ENCODE data around the gene BTLA. TPM values are rescaled to one million over a fixed set of nuclear protein-coding genes. Genes with fewer than 3 reads are reported as not detected.
A peak's percentile ranks its signal among the peaks of the same experiment; 100 is the strongest.
"Not testable (repeated sequence)": the region's sequence is repeated elsewhere in the genome, so short reads cannot be mapped to it uniquely, and the experiment has no call there.

Gene BTLA, protein sequence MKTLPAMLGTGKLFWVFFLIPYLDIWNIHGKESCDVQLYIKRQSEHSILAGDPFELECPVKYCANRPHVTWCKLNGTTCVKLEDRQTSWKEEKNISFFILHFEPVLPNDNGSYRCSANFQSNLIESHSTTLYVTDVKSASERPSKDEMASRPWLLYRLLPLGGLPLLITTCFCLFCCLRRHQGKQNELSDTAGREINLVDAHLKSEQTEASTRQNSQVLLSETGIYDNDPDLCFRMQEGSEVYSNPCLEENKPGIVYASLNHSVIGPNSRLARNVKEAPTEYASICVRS
- polyA plus RNA-seq (ENCODE audit: insufficient read length in 10 of 10) = under 1 TPM in 7 of 10 donors, not detected in 3; 0.07 to 0.76 (median 0.36) TPM
- long read RNA-seq, donor 1 = 0 reads
- long read RNA-seq, donor 2 = 0 reads
- long read RNA-seq, donor 3 = 0 reads
- long read RNA-seq, donor 4 = 0 reads
- long read RNA-seq, donor 5 = 0 reads
- long read RNA-seq, donor 6 = 0 reads
- long read RNA-seq, donor 7 = 0 reads
- long read RNA-seq, donor 8 = 0 reads
- long read RNA-seq, donor 9 = 0 reads

DNA sequence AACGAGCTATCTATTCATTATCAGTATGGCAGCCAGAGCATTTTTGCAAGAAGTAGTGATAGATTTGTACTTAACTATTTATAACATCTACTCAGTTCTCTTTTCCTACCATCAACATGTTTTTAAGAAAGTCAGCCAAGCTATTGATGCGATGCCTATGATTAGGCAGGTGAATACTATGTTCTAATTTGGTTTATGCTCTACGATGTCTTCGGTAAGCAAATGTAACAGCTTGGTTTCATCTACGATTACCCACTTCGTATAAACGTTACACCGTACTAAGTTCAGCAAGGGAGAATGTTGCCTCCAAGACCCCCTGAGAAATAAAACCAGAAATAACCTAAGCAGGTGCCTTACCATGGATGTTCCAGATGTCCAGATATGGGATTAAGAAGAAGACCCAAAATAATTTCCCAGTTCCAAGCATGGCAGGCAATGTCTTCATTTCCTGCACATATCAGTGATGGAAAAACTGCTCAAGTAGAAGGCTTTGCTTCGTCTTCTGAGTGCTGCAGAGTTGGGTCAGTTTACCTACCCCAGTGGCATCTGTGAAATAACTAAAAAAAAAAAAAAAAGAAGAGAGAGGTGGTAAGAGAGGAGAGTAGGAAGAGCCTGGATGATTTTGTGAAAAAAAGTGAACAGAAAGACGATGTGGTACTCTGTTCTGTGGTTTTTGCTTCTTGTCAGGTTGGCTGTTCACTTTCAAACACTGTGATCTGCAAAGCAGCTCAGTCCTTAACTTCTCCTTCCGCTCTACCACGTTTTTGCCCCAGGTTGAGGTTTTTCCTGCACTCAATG, at the start of gene BTLA:
Gene BTLA, minus strand, starts transcription at position 559 of the 798 bp plus-strand sequence. Its CDS starts 114 bp downstream, at position 445.
- DNase-seq = no peak

DNA sequence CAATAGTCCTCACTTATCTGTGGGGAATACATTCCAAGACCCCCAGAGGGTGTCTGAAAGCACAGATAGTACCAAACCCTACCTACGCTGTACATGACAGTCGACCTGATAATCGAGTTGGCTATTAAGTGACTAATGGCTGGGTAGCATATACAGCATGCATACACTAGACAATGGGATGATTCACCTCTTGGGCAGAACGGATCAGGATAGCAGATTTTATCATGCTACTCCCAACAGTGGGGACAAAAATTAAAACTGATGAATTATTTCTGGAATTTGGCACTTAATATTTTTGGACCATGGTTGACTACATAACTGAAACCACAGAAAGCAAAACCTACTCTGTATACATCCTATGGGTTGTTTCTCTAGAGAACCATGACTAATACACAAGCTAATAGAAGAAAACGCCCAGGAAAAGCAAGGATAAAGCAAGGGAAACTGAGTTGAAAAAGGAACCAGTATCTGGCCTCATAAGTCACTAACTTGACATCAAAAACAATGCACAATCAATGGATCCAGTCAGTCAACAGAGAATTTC, 47.0 kb upstream of the BTLA start:
- DNase-seq = no peak

DNA sequence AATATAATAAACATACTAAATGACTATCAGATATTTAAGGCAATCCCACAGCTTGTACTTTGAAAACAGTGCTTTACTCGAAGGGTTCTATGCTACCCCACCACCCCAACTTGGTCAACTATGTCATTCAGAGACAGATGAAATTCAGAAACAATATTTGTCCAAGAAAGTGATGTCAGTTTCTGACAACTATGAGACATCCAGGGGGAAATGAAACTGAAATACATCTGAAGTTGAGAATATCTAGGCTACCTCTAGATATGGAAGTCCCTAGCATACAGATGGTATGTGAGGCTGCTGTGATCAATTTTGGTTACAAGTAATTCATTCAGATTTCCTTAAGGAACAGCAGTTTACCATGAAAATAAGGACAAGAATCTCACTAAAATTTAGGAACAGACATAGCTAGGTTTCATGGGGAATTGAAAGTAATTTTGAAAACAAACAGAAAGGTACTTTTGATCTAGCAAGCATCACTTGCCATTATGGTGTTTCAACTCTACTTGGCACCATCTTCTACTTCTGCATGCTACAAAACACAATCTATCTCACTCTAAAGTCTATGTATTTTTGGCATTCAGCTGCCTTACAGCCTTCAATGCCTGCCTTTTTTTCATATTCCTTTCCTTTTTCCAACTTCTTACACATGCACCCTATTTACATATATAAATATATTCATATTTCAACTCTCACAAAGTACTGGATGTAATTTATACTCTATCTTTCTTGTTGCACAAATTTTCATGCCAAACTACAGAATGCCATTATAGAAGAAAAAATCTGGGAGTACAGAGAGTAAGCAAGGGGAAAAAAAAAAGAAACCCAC, 40.8 kb upstream of the BTLA start:
- no peak for DNase-seq

DNA sequence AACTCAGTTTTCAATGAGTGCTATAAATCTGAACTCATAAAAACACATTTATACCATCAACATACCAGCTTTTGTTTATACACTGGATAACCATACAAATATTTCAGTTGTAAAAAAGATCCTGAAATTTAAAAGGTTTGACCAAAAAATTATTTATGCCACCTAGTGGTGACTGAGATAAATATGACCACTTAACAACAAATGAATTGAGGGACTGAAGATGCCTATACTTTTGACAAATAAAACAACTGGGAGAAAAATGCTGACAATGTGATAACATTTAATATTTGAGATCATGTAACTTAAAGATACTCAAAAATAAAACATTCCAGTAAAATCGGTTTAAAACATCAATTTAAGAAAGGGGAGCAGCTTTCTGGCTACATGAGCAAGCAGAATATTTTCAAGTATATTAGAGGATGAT, 32.1 kb upstream of the BTLA start:
- peak; percentile 8 to 42 (median 27) for DNase-seq

DNA sequence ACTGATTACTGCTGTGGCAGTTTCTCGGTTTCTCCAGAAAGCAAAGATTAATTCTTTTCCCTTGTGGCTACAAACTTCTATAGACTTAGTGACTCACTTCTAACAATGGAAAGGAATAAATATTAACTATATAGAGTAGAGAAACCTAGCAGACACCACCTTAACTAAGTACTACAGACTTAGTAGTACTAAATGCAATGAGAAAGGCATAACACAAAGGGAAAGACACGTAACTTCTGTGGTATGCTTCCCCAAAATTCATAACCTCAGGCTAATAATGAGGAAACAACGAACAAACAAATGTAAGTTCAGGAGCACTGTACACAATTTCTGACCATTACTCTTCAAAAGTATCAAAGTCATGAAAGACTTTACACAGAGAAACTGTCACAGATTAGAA, 31.3 kb upstream of the BTLA start:
- no peak for DNase-seq

DNA sequence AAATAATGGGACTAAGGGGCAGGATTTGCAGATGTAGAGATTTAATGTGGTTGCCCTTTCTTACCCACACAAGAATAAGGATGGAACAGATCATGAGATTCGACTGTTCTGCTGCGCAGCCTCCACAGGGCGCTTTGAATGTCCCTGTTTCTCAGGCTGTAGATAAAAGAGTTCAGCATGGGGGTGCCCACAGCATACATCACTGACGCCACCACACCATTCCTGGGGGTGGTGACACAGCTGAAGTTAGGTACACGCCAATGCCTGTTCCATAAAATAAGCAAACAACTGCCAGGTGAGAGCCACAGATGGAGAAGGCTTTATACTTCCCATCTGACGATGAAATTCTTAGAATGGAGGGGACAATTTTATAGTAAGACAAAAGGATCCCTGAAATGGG, 24.9 kb upstream of the BTLA start:
- DNase-seq = not testable (repeated sequence)

DNA sequence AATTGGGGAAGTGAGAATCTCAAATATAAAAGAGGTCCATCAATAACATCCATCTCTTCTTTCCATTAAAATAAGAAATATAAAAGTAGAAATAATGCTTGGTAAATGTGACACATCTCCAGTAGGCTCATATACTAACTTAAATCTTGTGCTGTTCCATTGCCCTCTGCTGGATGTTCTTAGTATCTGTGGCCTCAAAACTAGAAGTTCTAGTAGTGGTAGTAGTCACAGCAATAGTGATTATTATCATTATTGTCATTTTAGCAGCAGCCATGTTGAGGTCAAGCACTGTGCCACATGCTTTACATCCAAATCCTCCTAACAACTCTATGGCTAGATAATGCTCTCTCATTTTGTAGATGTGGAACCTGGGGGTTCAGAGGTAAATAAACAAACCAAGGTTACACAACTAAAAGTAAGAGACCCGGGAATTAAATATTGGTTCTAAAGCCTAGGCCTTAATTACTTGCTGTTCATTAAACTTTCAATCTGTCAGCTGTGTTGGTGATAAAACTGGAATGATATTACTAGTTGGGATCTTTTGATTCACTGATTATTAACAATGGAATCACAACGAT, 20.2 kb upstream of the BTLA start:
- peak; percentile 42 to 70 (median 54) for DNase-seq

DNA sequence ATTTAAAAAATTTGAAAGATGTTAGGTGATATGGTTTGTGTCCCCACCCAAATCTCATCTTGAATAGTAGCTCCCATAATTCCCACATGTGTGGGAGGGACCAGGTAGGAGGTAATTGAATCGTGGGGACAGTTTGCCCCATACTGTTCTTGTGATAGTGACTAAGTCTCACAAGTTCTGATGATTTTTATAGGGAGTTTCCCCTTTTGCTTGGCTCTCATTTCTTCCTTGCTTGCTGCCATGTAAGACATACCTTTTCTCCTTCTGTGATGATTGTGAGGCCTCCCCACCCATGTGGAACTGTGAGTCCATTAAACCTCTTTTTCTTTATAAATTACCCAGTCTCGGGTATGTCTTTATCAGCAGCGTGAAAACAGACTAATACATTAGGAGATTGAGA, 19.7 kb upstream of the BTLA start:
- DNase-seq = not testable (repeated sequence)

DNA sequence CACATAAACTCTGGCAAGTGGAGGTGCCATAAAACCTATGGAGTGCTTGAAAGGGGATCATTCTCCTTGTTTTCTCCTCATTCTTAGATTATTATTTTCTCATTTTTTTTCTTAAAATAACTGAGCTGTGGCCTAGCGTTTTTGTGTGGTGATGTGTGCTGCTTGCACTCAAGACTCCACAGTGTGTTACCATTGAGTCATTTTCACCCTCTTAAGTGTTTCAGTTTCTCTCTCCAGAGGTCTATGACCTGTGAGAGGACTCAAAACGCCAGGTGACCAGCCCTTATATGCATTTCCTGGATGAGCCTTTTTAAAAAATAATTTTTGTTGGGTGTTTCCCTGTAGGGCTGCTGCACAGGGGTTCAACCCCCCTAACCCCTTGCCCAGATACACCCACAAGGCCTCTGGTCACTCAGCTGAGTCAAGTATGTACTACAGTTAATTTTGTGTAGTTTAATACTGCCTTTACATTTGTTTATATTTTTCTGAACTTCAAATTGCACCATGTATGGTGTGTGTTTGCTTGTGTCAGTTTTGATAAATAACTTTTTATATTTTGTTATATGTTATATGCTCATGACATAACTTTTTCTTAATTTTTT, 15.4 kb upstream of the BTLA start:
- DNase-seq = no peak

DNA sequence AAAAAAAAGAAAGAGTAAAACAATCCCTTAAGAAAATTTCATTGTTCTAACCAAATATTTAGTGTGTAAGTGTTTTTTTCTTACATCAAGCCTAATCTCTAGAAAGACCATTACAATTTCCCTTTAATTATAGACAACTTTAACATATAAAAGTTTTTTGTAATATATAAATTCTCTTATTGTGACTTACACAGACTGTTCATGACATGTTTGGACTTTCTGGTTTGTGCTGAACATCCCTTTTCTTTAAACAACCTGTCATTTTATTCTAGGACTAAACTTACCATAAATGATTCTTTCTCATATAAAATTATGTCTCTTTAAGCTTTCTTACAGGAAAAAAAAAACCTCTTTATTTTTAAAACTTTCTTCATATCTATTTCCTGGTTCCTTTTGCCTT, 13.0 kb upstream of the BTLA start:
- no peak for DNase-seq

DNA sequence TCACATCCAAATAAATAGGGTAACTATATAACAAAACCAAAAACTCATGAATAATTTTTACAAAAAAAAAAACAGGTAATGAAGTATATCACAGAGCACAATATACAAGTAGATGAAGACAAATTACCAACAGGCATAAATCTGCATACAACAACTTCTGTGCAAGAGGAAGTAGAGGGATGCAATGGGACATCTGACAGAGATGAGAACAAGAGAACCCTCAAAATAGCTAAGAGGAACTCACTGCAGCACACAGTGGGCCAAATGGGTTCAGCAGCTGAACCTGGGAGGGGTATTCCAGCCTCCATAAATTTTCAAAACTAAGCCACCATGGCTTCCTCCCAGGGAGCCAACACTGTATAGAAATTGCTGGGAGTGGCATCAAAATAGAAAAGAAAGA, 9.6 kb upstream of the BTLA start:
- DNase-seq = no peak

DNA sequence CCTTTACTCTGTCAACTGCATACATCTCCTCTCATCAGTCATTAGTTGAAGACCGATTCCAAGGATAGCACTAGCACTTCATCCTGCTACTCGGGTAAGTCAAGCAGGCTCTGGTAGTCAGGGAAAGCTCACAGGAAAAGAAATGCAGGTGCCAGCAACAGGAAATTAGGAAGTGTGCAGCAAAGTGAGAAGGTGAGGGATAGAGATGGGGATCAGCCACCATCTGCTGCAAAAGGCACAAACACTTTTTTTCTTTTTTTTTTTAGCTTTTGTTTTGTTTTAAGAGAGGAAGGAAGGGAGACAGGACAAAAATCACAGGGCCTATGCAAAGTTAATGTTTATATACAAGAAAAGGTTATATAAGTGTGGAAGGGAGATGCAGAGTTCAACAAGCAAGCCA, 9.0 kb upstream of the BTLA start:
- DNase-seq = no peak

DNA sequence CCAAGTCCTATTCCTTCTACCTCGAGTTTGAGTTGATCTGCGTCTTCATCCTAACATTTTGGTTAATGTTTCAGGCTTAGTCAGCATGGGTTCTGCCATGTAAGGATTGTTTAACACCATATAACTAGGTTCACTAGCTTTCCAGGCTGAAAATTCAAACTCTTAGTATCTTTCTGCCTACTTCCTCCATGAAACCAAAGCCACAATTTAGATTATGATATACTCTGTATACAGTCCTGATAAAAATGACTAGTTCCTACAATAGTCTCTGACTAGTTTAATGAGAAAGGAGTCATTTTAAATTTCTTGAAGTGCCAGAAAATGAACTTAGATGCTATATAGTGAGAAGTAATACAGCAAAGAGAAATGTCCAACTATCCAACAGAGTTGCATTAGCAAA, 6.6 kb upstream of the BTLA start:
- DNase-seq = no peak

DNA sequence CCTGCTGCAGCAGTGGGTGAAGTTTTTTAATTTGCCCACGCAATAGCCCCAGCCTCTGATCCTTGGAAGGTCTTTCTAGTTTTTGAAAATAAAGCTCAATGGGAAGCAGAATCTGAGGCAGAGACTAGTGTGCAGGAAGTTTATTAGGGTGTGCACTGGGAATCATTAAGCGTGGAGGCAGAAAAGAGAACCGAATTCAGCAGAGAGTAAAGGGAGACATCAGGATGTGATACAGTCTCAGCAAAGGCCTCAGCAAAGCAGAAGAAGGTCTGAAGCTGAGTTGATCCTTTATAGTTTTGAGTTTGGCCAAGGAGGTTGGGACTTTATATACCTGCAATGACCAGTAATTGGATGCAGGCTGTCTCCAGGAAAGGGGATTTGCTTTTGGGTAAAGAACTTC, 4.9 kb upstream of the BTLA start:
- DNase-seq = no peak

DNA sequence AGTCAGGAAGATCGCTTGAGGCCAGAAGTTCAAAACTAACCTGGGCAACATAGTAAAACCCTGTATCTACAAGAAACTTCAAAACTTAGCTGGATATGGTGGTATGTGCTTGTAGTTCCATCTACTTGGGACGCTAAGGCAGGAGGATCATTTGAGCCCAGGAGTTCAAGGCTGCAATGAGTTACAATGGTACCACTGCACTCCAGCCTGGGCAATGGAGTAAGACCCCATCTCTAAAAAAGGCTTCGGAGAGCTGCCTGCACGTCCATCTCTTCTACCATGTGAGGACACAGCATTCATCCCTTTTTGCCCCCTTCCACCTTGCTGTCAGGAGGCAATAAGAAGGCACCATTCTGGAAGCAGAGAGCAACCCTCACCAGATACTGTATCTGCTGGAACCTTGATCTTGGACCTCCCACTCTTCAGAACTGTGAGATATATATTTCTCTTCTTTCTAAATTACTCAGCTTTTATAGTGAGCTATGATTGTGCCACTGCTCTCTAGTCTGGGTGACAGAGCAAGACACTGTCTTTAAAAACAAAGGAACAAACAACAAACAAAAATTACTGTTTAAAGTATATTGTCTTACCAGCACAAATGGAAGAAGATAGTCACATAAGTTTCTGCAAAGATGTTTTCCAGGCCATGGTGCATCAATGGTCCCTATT, 4.2 kb upstream of the BTLA start:
- DNase-seq = no peak

DNA sequence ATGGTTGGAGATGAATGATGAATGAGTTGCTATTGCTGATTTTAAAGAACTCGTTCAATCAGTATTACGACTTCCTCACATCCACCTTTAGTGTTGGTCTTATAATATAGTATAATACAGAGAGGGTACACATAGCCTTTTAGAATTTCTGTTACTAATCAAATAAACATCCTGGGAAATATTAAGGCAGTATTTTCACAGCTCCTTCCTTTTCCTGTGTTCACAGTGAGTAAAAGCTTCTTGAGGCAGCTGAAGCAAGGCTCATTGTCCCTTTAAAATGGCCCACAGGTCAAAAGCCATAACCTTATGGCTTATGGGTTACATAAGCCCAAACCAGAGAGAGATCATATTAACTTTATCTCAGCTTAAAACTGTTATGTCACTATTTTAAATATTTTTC, 1.3 kb upstream of the BTLA start:
- DNase-seq = no peak

DNA sequence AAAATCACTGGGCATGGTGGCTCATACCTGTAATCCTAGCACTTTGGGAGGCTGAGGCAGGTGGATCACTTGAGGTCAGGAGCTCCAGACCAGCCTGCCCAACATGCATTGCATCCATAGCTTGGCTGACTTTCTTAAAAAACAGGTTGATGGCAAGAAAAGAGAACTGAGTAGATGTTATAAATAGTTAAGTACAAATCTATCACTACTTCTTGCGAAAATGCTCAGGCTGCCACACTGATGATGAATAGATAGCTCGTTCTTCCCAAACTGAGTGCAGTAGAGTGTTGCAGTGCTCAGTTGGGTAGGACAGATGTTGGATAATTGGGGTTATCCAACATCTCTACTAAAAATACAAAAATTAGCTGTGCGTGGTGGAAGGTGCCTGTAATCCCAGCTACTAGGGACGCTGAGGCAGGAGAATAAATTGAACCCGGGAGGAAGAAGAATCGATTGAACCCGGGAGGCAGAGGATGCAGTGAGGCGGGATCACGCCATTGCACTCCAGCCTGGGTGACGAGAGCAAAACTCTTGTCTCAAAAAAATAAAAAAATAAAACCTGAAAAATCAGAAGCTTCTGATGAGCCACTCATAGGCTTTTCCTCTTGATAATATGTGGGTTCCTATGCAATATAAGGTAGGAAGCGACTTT, 1.2 kb downstream of the BTLA start:
- DNase-seq = no peak

DNA sequence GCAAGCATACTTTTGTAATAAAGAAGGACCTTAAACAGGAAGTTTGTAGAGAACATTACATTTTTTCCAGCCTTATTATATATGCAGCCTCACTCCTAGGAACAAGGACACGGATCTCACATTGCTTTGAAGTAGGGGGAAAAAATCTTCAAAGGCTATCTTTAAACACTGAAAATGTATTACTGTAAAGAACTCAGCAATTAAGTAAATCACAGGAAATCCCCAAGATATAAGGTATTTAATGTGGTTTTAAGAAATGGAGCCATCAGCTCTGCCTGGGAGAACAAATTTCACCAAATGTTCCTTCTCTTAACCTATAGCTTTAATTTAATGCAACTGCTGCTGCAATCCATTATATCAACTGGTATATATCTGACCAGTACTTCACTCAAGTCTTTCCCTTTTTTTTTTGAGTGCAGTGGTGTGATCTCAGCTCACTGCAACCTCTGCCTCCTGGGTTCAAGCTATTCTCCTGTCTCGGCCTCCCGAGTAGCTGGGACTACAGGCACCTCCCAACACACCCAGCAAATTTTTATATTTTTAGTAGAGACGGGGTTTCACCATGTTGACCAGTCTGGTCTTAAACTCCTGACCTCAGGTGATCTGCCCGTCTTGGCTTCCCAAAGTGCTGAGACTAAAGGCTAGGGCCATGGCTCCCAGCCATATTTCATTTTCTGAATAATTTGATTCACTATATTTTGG, 2.8 kb downstream of the BTLA start:
- no peak for DNase-seq

DNA sequence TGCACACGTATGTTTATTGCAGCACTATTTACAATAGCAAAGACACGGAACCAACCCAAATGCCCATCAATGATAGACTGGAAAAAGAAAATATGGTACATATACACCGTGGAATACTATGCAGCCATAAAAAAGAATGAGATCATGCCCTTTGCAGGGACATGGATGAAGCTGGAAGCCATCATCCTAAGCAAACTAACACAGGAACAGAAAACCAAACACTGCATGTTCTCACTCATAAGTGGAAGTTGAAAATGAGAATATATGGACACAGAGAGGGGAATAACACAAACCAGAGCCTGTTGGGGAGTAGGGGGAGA, 4.9 kb downstream of the BTLA start:
- not testable (repeated sequence) for DNase-seq

Measured in muscle of back (tissue), 13 donors.